Limb (tissue), 2 donors: ENCODE data around the gene ZC3HAV1.
"Not testable (repeated sequence)": the region's sequence is repeated elsewhere in the genome, so short reads cannot be mapped to it uniquely, and the experiment has no call there.

Experiments
- DNase-seq, 2 donors: peaks; one replicate each; pipeline ENCODE4 v3.0.0-alpha.2; 2016; ENCODE audit errors: extremely low spot score in 2 of 2

The ZC3HAV1 gene

DNA sequence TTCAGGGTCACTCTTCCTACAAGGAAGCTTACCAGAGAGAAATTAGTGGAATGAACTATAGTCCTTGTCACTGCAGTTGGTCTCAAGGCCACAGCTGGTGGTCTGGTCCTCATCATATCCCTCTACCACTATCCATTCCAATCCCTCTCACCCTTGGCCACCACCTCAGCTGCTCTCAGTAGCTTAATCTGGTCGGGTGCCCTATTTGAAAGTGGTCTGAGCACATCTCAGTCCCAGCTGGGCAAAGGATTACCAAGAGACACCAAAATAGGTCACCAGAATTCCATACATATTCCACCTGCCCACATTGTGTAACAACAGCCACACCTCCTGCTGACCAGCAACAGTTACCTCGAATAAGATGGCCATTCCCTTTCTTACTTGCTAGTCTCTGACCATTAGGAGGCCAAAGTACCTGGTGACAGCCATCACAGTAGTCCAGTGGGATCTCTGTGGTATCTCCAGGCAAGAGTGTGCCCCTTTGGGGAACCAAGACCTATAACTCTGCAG, 3.3 kb upstream of the ZC3HAV1 start:
- no peak for DNase-seq

DNA sequence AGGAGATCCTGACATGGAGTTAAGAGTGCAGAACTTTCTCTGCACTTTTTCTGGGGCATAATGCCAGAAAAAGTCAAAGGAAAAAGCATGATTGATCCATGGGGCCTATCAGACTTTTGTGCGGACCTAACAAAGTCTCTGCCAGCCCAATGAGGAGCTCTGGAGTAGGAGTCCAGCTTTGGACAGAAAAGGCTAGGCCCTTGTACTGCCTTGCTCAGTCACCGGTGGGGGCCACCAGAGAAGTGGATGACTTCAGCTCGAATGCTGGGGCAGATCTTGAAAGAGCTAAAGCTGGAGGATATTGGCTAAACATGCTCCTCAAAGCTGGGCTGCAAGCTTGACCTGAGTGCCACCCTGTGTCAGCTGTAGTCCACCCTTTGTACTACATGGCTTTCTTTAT, 2.8 kb upstream of the ZC3HAV1 start:
- DNase-seq = no peak

DNA sequence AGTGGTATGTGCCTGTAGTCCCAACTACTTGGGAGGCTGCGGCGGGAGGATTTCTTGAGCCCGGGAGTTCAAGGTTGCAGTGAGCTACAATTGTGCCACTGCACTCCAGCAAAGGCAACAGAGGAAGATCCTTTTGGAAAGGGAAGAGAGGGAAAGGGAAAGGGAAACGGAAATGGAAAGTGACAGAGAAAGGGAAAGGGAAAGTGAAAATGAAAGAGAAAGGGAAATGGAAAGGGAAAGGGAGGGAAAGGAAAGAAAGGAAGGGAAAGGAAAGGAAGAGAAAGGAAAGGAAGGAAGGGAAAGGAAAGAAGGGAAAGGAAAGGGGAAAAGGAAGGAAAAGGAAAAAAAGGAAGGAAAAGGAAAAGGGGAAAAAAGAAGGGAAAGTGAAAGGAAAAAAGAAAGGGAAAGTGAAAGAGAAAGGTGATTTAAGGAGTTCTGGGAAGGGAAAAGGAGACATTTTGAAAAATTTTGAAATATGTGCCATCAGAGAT, 2.3 kb upstream of the ZC3HAV1 start:
- DNase-seq = no peak

DNA sequence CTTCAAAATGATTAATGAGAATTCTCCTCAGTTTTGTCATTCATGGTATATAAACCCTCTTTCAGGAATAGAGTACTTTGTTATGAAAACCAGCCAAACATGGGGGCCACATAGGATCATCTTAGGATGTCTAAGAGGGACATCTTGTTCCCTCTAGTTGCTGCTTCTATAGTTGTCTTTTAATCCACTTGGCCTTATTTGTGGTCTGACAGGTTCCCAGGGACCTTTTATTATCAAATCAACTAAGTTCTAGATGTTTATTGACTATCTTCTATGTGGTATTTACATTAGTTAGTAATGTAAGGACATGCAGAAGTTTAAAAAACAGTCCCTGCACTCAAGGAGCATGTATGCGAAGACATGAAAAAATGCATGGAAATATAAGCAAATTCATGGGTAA, 1.6 kb upstream of the ZC3HAV1 start:
- DNase-seq = no peak

DNA sequence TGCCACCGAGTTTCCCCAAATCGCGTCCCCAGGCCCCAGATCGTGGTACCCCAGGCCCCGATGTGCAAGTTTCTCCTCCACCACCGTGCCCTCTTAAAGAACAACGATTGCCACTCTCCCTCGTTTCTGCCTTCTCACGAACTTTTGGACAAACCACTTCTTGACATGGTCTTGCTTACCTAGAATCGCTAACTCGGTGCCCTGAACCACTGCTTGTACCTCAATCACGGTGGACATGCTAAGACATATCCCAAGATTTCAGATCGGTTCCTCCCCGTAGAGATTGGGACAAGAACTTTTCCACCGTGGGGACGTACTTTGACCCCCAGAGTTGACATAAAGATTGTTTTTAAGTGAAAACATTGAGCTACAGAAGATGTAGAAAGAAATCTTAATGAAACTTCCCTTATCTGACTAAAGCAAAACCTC, 477 bp upstream of the ZC3HAV1 start:
- DNase-seq = no peak

DNA sequence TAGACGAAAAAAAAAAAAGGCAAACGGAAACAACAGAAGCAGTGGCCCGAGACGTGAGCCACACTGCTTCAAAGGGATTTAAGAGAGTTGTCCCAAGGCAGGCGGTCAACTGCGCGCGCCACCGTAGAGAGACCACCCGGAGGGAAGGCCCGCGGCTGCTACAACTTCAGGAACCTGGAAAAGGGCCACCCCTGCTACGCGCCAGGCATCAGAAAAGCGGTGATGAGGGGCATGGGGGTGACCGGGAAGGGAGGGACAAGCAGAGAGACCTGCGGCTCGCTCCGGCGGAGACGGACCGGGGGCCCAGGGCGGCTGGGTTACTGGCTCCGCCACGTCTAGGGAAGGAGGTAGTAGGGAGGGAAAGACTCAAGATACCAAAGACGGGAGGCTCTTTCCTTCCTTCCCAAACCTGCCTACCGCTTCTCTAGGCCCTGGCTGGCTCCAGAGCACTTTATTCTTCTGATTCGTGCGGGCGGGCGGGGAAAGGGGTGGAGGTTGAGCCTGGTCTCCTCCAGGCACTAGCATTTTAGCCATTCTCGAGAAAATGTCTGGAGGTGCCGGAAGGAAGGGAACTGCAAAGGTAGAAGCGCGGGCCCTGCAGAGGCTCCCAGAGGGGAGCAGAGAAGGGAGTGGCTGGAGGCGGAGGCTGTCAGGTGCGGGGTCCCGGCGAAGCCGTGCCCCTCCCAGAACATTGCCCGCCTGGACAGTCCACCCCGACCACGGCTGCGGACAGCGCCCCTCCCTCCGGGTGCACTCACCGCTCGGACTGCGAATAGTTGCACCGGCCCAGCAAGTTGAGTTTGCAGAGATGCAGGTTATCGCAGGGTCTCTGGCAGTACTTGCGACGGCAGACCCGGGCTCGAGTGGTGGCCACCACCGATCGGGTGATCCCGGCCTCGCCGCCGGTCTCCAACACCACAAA, 993 bp downstream of the ZC3HAV1 start:
- DNase-seq = peak in 1 of 2 donors; percentile 53

DNA sequence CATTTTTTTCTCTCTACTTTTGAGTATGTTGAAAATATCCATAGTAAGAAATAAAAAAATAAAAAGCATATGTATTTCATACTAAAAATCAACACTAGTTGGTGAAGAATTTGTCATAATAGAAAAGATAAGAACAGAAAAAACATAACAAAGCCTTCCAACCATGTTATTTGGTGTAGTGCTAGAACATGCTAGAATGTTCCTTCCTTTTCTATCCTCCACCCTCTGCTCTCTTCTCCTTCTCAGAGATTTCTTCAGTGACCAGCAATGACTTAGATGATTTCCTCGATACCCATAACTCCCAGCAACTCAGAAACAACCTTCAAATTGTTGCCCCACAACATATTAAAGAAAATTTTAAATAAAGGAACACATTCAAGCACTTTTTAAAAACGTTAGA, 2.6 kb downstream of the ZC3HAV1 start:
- DNase-seq = no peak

DNA sequence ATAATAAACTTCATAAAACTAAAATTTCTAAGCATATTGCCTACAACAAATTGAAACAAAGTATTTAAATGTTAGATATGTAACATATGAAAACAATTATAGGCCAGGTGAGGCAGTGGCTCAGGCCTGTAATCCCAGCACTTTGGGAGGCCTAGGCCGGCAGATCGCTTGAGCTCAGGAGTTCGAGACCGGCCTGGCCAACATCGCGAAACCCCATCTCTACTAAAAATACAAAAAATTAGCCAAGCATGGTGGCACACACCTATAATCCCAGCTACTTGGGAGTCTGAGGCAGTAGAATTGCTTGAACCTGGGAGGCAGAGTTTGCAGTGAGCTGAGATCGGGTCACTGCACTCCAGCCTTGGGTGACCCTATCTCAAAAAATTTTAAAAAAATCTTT, 3.3 kb downstream of the ZC3HAV1 start:
- not testable (repeated sequence) for DNase-seq

DNA sequence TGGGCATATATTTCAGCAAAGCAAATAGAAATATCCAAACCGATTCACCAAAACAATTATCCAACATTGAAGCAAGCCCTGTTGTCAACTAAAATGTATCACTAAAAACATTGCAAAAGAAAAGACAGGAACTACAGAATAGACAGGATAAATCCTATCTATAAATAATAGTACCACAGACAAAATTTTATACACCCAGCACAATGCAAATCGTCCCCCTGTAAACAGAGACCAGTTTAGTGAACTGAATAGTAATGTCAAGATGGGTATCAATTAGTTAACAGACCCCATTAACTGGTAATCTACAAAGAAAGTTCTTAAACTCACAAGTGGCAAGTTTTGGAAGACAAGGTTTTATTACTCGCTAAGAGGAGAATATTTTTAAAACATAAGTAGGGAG, 4.0 kb downstream of the ZC3HAV1 start:
- DNase-seq = no peak

DNA sequence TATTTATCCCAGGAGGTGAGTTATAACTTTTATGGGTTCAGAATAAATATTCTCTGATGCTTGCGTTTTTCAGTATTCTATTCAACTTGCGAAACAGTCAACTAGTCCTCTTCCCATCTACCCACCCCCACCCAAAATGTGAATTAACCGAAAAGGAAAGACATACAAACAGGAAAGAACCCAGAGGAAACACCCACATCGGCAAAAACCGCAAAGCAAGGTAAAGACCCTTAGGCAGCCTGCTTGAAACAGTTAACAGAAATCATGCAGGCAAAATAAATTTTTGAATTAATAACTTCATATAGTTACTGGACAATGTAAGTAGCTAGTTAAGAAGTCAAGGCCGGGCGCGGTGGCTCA, 5.4 kb downstream of the ZC3HAV1 start:
- DNase-seq = no peak

DNA sequence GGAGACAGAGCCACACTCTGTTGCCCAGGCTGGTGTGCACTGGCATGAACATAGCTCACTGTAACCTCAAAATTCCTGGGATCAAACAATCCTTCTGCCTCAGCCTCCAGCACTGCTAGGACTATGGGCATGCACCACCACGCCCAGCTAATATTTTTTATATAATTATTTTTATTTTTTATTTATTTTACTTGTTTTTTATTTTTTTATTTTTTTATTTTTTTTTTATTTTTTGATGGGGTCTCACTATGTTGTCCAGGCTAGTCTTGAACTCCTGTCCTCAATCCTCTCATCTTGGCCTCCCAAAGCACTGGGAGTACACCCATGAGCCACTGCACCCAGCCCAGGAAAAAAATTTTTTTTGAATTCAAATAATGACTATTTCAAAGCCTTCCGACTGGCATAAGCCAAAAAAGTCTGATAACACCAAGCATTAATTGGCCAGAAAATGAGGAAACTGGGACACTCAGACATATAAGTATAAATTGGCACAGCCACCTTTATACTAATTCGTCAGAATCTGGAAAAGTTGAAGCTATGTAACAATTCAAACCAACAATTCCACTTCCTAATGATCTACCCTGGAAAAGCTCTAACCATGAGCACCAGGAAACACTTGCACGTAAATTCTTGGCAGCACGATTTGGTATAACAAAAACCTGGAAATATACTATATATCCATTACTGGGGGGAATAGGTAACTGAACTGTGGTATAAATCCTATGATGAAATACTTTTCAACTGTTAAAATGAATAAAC, 6.3 kb downstream of the ZC3HAV1 start:
- DNase-seq = no peak

DNA sequence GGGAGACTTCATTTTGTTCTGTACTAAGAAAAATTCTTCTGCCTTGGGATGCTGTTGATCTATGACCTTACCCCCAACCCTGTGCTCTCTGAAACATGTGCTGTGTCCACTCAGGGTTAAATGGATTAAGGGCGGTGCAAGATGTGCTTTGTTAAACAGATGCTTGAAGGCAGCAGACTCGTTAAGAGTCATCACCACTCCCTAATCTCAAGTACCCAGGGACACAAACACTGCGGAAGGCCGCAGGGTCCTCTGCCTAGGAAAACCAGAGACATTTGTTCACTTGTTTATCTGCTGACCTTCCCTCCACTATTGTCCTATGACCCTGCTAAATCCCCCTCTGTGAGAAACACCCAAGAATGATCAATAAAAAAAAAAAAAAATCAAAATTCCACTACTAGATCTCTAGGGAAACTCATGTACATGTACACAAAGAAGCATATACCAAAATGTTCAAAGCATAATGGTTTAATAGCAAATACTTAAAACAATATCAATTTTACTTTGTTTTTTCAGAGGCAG, 7.8 kb downstream of the ZC3HAV1 start:
- DNase-seq = not testable (repeated sequence)

DNA sequence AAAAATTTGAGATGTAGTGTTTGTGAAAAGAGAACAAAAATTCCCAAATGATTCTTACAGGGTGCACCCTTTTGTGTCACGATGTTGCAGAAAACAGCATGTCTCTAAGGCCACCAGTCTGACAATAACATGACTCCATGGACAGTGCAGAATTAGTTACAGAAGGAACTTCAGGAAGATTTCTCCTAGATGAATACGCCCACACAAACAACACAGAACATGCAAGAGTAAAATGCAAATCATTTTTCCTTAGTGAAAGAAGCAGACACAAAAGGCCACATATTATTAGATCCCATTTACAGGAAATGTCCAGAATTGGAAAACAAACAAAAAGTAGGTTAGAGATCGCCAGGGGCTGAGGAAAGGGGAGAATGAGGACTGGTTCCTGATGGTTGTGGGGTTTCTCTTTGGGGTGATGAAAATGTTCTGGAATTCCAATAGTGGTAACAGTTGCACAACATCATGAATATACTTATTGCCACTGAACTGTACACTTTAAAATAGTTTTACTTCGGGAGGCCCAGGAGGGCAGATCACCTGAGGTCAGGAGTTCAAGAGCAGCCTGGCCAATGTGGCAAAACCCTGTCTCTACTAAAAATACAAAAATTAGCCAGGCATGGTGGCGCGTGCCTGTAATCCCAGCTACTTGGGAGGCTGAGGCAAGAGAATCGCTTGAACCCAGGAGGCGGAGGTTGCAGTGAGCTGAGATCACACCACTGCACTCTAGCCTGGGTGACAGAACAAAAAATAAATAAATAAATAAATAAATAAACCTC, 10.2 kb downstream of the ZC3HAV1 start:
- DNase-seq = no peak

DNA sequence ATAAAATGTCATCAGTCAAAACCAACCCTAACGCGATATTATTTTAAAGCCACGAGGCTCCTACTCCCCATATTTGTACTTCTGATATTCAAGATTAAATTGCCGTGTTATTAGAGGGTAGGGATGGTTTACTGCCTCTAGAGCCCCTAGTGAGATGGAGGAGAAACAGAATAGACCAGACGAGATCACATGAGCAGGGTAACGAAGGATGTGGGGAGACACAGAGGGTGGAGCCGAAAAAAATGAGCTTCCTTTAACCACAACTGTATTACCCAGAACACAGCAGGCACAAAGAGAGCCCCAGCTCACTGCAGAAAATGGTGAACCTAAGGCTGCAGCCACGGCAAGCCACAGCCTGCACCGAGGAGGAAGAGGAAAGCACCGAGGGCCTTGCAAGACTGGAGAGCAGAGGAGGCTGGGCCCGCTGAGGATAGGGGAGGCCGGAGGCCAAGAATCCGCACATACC, 14.3 kb downstream of the ZC3HAV1 start:
- DNase-seq = no peak

DNA sequence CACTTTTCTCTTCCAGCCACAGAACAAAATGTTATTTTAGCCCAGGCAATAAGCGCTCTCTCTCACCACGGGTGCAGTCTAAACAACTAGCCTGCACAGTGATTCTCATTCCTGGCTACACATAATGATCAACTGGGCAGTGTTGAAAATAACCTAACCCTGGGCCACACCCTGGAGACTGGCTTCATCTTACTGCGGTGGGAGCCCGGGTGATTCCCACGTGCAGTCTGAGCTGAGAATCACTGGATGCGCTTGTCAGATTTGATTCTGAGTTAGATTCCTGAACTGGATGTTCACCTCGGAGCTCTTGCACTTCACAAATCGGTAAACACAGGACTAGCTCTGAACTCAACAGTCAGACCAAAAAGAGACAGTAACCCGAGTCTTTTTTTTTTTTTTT, 14.9 kb downstream of the ZC3HAV1 start:
- no peak for DNase-seq

DNA sequence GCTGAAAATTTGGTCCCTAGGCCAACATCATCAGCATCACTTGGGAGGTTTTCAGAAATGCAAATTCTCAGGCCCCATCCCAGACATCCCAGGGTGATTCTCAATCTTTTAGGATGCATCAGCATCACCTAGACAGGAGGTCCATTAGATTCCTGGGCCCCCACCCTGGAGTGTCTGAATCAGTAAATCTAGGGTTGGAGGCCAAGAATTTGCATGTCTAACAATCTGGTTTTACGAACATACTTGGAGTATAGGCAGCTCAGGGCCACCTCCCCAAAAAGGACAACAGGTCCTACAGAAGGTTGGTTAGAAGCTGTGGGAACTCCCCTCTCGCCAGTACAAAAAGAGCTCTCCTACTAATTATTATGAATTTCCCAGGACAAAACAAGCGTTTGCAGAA, 15.5 kb downstream of the ZC3HAV1 start:
- DNase-seq = no peak

DNA sequence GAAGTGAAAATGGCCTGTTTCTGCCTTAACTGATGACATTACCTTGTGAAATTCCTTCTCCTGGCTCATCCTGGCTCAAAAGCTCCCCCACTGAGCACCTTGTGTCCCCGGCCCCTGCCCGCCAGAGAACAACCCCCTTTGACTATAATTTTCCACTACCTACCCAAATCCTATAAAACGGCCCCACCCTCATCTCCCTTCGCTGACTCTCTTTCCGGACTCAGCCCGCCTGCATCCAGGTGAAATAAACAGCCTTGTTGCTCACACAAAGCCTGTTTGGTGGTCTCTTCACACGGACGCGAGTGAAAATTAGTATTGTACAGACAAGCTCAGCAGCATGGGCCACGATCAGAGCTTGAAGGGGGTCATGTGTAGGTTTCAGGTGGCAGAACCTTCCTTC, 16.0 kb downstream of the ZC3HAV1 start:
- DNase-seq = not testable (repeated sequence)

DNA sequence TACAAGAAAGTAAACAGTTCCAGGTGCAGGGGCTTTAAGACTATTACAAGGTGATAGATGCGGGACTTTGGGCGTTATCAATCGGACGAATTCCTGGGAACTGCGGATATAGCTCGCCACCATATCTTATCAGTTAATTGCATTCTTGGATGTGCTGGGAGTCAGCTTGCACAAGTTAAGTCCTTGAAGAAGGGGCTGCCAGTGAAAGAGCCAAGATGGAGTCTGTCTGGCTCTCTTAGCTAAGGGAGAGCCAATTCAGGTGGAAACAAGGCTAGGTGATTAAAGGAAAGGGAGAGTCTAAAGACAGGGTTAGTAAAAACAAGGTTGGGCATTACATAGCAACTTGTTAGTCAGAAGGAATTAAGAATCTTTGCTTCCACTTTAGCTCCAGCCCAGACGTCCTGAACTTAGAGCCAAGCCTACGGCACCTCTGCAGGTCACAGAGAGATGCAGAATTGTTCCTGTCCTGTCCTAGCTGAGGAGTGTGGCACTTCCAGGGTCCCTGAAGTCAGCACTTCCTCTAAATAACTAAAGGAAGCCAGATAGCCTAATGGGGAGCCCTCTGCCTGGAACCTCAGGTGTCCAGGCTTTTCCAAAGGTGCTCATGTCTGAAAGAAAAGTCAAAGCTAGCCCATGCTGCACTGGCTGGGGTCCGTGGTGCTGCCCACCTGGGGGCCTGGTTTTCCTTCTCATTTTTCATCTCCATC, 17.3 kb downstream of the ZC3HAV1 start:
- DNase-seq = no peak

DNA sequence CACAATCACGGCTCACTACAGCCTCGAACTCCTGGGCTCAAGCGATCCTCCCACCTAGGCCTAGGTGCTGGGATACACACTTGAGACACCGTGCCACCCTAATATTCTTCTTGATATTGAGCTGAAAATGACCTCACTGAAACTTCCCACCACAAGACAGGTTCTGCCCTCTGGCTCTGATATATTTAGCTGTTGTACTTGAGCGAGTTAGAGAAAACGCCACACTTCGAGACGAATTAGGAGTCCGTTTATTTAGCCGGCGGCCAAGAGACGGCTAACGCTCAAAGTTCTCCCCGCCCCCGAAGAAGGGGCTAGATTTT, 17.9 kb downstream of the ZC3HAV1 start:
- DNase-seq = no peak

DNA sequence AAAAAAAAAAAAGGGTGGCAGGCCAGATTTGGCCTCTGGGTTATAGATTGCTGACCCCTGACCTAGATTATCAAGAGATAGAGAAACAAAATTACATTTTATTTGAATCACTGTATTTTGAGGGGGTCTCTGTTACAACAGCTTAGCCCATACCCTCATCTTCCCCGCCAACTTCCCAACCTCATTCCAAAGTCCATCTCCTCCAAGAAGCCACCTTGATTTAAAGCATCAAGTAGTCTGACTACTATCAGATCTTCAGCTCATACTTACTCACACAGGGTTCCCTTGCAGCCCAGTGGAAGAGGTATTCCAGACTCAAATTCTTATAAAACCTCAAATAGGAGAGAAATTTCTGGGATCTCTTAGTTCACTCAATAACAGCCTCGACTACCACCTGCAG, 20.4 kb downstream of the ZC3HAV1 start:
- no peak for DNase-seq

DNA sequence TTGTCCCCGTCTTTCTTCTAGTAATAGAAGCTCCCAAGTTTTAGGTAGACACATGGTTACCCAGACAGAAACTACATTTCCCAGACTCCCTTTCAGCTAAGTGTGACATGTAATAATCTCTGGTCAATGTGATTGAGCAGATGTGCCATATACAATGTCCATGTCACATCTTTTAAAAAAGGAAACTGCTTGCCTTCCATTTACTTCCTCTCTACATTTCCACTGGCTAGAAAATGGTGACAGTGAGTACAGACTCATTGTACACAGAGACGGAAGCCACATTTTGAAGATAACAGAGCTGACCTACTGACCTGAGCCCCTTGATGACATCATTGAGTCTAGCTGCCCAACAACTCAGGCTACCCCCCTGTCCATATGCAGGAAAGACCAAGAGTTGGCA, 21.3 kb downstream of the ZC3HAV1 start:
- DNase-seq = no peak
